A673 (cell line): ENCODE measurements around the gene ATP23. TPM values are rescaled to one million over a fixed set of nuclear protein-coding genes. Genes with fewer than 3 reads are reported as not detected.

ENCODE experiments used
- BruUV-seq: library from RNA; stranded (reverse); fragments of 400-500 nt; replicated peaks from 2 replicates; lab custom pipeline; 2021; lab: Mats Ljungman, UMichigan
- CTCF ChIA-PET: fragments of 300-600 bp; sonication (Branson Sonifier 250); formaldehyde crosslinking; loops from one replicate; lab custom pipeline; 2022; ENCODE audit warnings: antibody characterized with exemption; lab: Charles Lee
- POLR2A ChIA-PET: fragments of 300-600 bp; sonication (Branson Sonifier 250); formaldehyde crosslinking; loops from one replicate; lab custom pipeline; 2022; ENCODE audit warnings: antibody characterized with exemption; ENCODE audit not compliant: low non-redundant PET; lab: Charles Lee
- DNase-seq: peaks from one replicate; pipeline ENCODE4 v3.0.0-alpha.2; 2015; ENCODE audit warnings: low spot score
- H3K27ac ChIP-seq: fragments of 200-600 bp; sonication (generic); 2 replicates; pipeline ENCODE4 v1.5.1; 2016; ENCODE audit warnings: mixed run types, low read depth, mild to moderate bottlenecking, mixed read lengths, antibody characterized with exemption, low read length; ENCODE audit not compliant: poor library complexity, severe bottlenecking
- H3K27me3 ChIP-seq: fragments of 200-600 bp; sonication (generic); replicated peaks from 2 replicates; pipeline ENCODE4 v1.6.1; 2017; ENCODE audit warnings: mixed run types, low read depth, mild to moderate bottlenecking, mixed read lengths, antibody characterized with exemption, low read length; ENCODE audit not compliant: insufficient read depth, poor library complexity
- H3K36me3 ChIP-seq: fragments of 200-600 bp; sonication (generic); 2 replicates; pipeline ENCODE4 v1.6.1; 2016; ENCODE audit warnings: mixed run types, mild to moderate bottlenecking, mixed read lengths, antibody characterized with exemption, low read length; ENCODE audit not compliant: insufficient read depth, poor library complexity, severe bottlenecking
- H3K4me1 ChIP-seq: fragments of 200-600 bp; sonication (generic); 2 replicates; pipeline ENCODE4 v1.6.1; 2017; ENCODE audit warnings: mixed run types, mild to moderate bottlenecking, mixed read lengths, antibody characterized with exemption, low read length; ENCODE audit not compliant: insufficient read depth, poor library complexity, severe bottlenecking
- H3K4me3 ChIP-seq: fragments of 200-600 bp; sonication (generic); 2 replicates; pipeline ENCODE4 v1.5.1; 2016; ENCODE audit warnings: low read depth, mixed run types, mild to moderate bottlenecking, mixed read lengths, low read length; ENCODE audit not compliant: poor library complexity, severe bottlenecking
- H3K9me3 ChIP-seq: fragments of 200-600 bp; sonication (generic); 2 replicates; pipeline ENCODE4 v1.6.1; 2016; ENCODE audit warnings: mixed run types, low read depth, mild to moderate bottlenecking, mixed read lengths, antibody characterized with exemption, low read length; ENCODE audit not compliant: poor library complexity, severe bottlenecking
- EZH2 ChIP-seq: fragments of 200-600 bp; sonication (generic); IDR thresholded peaks from 2 replicates; pipeline ENCODE4 v1.6.1; 2017; ENCODE audit warnings: borderline replicate concordance, low read depth, mild to moderate bottlenecking, mixed read lengths, antibody characterized with exemption, low read length; ENCODE audit not compliant: poor library complexity, severe bottlenecking
- intact Hi-C: fragments of 100-400 bp; cut with micrococcal nuclease; formaldehyde crosslinking; loops from one replicate; pipeline ENCODE4 v1.10.0; 2022; ENCODE audit not compliant: unreplicated experiment
- total RNA-seq: library from RNA; stranded (reverse); gene quantifications from 2 replicates; pipeline ENCODE4 v1.2.3, GENCODE V29; 2021
- TF ChIP-seq, protein P1 (sequence below): fragments of 300-800, 200-600 bp; sonication (generic); conservative IDR thresholded peaks from 2 replicates; pipeline ENCODE4 v1.5.1; 2017; ENCODE audit warnings: low read depth, mild to moderate bottlenecking, antibody characterized with exemption, low read length, moderate library complexity, mixed read lengths

Gene ATP23
- total RNA-seq, 1 experiment from 2014 or later, result 7.7 TPM

- Histone ChIP-seq H3K4me3 (peak overlapping the region; percentile 54), H3K9me3 (no peaks in the 10 kb centered on the region), H3K36me3 (no peaks in the 10 kb centered on the region), H3K27ac (peak overlapping the region; percentile 97), H3K27me3 (no peaks in the 10 kb centered on the region), H3K4me1 (peaks cover 78% of the 10 kb centered on the region)
- intact Hi-C loops, result no loop called here
- BruUV-seq, result no TSS peak
- peak; percentile 83 for DNase-seq
- ChIA-PET CTCF (interaction anchor here (0.6 kb wide), 1 partner anchor 21 kb away, joined by 4 read pairs; no protein-coding TSS in a partner anchor), POLR2A (interaction anchor here (0.5 to 0.6 kb wide), 2 partner anchors 102 to 297 kb away, joined by 3 to 10 read pairs; no protein-coding TSS in a partner anchor)
- TF ChIP-seq, protein P1, sequence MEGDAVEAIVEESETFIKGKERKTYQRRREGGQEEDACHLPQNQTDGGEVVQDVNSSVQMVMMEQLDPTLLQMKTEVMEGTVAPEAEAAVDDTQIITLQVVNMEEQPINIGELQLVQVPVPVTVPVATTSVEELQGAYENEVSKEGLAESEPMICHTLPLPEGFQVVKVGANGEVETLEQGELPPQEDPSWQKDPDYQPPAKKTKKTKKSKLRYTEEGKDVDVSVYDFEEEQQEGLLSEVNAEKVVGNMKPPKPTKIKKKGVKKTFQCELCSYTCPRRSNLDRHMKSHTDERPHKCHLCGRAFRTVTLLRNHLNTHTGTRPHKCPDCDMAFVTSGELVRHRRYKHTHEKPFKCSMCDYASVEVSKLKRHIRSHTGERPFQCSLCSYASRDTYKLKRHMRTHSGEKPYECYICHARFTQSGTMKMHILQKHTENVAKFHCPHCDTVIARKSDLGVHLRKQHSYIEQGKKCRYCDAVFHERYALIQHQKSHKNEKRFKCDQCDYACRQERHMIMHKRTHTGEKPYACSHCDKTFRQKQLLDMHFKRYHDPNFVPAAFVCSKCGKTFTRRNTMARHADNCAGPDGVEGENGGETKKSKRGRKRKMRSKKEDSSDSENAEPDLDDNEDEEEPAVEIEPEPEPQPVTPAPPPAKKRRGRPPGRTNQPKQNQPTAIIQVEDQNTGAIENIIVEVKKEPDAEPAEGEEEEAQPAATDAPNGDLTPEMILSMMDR, result no peak
- TF ChIP-seq EZH2, result no peak
Observed at GRCh38 chr12:57896115-57896433, 45.3 kb upstream of the ATP23 start.

DNA sequence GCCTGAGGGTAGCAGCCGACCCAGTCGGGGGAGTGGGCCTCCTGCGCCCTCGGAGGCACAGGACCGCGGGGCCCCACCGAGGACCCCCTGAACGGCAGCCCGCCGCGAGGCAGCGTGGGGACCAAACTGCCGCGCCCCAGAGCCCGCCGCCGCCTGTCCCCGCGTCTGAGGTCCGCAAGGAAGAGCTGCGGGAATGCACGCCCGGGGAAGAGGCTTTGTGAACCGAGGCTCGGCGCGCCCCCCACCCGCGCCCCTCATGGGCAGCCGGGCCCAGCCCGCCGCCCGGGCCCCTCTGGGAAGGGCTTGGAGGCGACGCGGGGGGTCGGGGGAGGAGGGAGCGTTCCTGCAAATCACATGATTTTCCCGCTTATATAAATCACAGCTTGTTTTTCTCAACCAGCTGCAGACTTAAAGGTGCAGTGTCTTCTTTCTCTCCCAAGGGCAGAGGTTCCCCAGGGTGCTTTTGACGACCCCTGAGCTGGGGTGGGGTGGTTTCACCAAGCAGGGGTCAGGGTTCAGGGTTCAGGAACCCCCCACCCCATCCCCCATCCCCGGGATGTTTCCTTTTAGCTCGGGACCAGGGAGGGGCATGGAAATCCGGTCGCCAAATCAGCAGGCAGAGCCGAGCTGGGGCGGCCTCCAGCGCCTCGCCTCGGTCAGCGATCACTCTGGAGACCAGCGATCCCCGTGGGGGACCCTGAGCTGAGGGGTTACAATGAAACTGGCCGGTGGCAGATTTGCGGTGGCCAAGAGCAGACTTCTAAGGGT, 44.7 kb upstream of the ATP23 start:
- Histone ChIP-seq H3K27me3 (no peaks in the 10 kb centered on the region), H3K27ac (peak overlapping the region; percentile 97), H3K36me3 (no peaks in the 10 kb centered on the region), H3K4me1 (peaks cover 76% of the 10 kb centered on the region), H3K9me3 (no peaks in the 10 kb centered on the region), H3K4me3 (peak overlapping the region; percentile 54)
- peak; percentile 86 for DNase-seq
- no TSS peak for BruUV-seq
- POLR2A ChIA-PET, result interaction anchor here (0.6 to 0.7 kb wide), 2 partner anchors 151 to 1285 kb away, joined by 6 to 7 read pairs; no protein-coding TSS in a partner anchor
- TF ChIP-seq, protein P1, result peak; percentile 39; the same call in 1 of the 2 replicates
- TF ChIP-seq EZH2, result no peak
- CTCF ChIA-PET, result interaction anchor here (0.6 to 0.9 kb wide), 3 partner anchors 9 to 50 kb away, joined by 3 to 4 read pairs (median 3); partner anchors contain the start of gene CTDSP2
- intact Hi-C loops, result no loop called here

DNA sequence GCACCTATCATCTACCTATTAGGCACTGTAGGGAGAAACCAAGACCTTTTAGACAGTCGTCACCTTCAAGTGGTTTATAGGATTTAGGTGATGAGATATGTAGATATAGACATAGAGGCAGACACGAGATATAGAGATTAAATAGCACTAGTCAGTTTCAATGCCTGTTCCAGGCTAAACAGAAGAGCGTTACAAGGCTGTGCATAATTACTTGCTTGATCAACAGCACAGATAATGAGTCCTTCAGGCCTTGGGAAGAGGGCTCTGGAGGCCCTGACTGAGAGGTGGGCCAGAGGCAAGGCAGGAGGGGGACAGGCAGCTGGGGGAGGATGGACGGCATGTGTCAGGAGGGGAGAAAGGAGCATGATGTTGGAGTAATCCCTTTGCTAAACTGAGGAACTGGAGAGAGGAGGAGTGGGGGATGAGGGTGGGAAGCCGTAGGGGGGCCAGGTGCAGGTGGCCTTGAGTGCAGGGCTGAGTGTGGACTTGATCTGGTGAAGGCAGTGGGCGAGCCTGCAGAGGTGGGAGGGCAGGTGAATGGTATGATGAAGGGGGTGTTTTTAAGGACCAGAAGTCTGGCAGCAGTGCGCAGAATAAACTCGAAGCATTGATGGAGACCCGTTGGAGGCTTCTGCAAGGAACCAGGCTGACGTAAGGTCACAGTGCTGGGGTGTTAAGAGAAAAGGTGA, 43.9 kb upstream of the ATP23 start:
- H3K9me3 ChIP-seq, result no peaks in the 10 kb centered on the region
- ChIA-PET CTCF (interaction anchor here (0.6 to 0.9 kb wide), 3 partner anchors 8 to 51 kb away, joined by 3 to 4 read pairs (median 3); partner anchors contain the start of gene CTDSP2), POLR2A (interaction anchor here (0.6 to 0.7 kb wide), 2 partner anchors 152 to 1285 kb away, joined by 6 to 7 read pairs; no protein-coding TSS in a partner anchor)
- peak overlapping the region; percentile 97 for H3K27ac ChIP-seq
- H3K4me3 ChIP-seq, result peak overlapping the region; percentile 54
- no TSS peak for BruUV-seq
- no peaks in the 10 kb centered on the region for H3K36me3 ChIP-seq
- no peak for DNase-seq
- peaks cover 68% of the 10 kb centered on the region for H3K4me1 ChIP-seq
- intact Hi-C loops, result no loop called here
- TF ChIP-seq, protein P1, result no peak
- TF ChIP-seq EZH2, result no peak
- no peaks in the 10 kb centered on the region for H3K27me3 ChIP-seq
